IMR-90 (cell line): Measurements from ENCODE around the gene IL31RA. TPM values are rescaled to one million over a fixed set of nuclear protein-coding genes. Genes with fewer than 3 reads are reported as not detected.

Experiments used
- ATAC-seq: fragments of 200-7000 bp; cut with Tn5 transposase; 2 replicates; pipeline ENCODE4 v1.9.1; 2020; ENCODE audit warnings: low read depth, mild to moderate bottlenecking, moderate library complexity
- BruUV-seq: library from RNA; stranded (reverse); fragments of 400-500 nt; replicated peaks from 2 replicates; lab custom pipeline; 2021; lab: Mats Ljungman, UMichigan
- CTCF ChIA-PET: fragments of 300-600 bp; formaldehyde crosslinking; extraction: SDS; loops from one replicate; lab custom pipeline; 2021; ENCODE audit warnings: antibody characterized with exemption; lab: Yijun Ruan, JAX
- POLR2A ChIA-PET: fragments of 300-600 bp; sonication (Branson Sonifier 250); formaldehyde crosslinking; loops from one replicate; lab custom pipeline; 2022; ENCODE audit warnings: antibody characterized with exemption; ENCODE audit not compliant: unreplicated experiment; lab: Charles Lee
- DNase-seq: peaks from one replicate; pipeline ENCODE4 v3.0.0; 2013
- H2AFZ ChIP-seq: replicated peaks from 2 replicates; pipeline ENCODE3; 2013; ENCODE audit warnings: low read length, mild to moderate bottlenecking; ENCODE audit not compliant: poor library complexity
- H2AK5ac ChIP-seq: 2 replicates; pipeline ENCODE4 v1.6.1; 2013; ENCODE audit warnings: low read depth, low read length, inconsistent platforms
- H2AK9ac ChIP-seq: replicated peaks from 2 replicates; pipeline ENCODE3; 2013; ENCODE audit warnings: mild to moderate bottlenecking, low read depth, low read length, moderate library complexity; ENCODE audit not compliant: poor library complexity
- H2BK120ac ChIP-seq: 2 replicates; pipeline ENCODE4 v1.6.1; 2013; ENCODE audit warnings: low read depth, low read length, inconsistent platforms
- H2BK15ac ChIP-seq: 3 replicates; pipeline ENCODE4 v1.6.1; 2013; ENCODE audit warnings: low read depth, low read length, inconsistent platforms
- H2BK20ac ChIP-seq: 2 replicates; pipeline ENCODE4 v1.6.1; 2013; ENCODE audit warnings: low read depth, mild to moderate bottlenecking, inconsistent platforms, low read length, moderate library complexity
- H2BK5ac ChIP-seq: 2 replicates; pipeline ENCODE4 v1.6.1; 2013; ENCODE audit warnings: mild to moderate bottlenecking, low read depth, low read length, inconsistent platforms; ENCODE audit not compliant: poor library complexity, severe bottlenecking
- H3K14ac ChIP-seq: replicated peaks from 2 replicates; pipeline ENCODE4 v1.6.1; 2013; ENCODE audit warnings: low read depth, low read length, inconsistent platforms
- H3K18ac ChIP-seq: 2 replicates; pipeline ENCODE4 v1.6.1; 2013; ENCODE audit warnings: low read depth, low read length, control low read depth
- H3K23ac ChIP-seq: 2 replicates; pipeline ENCODE4 v1.6.1; 2013; ENCODE audit warnings: low read depth, low read length, inconsistent platforms
- H3K27ac ChIP-seq: 2 replicates; pipeline ENCODE4 v1.5.1; 2013; ENCODE audit warnings: mild to moderate bottlenecking, control low read depth, low read length; ENCODE audit not compliant: insufficient read depth
- H3K27me3 ChIP-seq: 2 replicates; pipeline ENCODE4 v1.6.1; 2013; ENCODE audit warnings: low read length; ENCODE audit not compliant: control insufficient read depth, insufficient read depth
- H3K36me3 ChIP-seq: 2 replicates; pipeline ENCODE4 v1.6.1; 2013; ENCODE audit warnings: low read length, mixed read lengths; ENCODE audit not compliant: control insufficient read depth, insufficient read depth
- H3K4ac ChIP-seq: 2 replicates; pipeline ENCODE4 v1.6.1; 2013; ENCODE audit warnings: low read depth, low read length, inconsistent platforms
- H3K4me1 ChIP-seq: 2 replicates; pipeline ENCODE4 v1.6.1; 2013; ENCODE audit warnings: low read length, mixed read lengths; ENCODE audit not compliant: control insufficient read depth, insufficient read depth
- H3K4me2 ChIP-seq: 2 replicates; pipeline ENCODE4 v1.6.1; 2013; ENCODE audit warnings: low read depth, mild to moderate bottlenecking, control low read depth, low read length, moderate library complexity
- H3K4me3 ChIP-seq: 2 replicates; pipeline ENCODE4 v1.5.1; 2013; ENCODE audit warnings: low read depth, mild to moderate bottlenecking, control low read depth, low read length, moderate library complexity; ENCODE audit not compliant: insufficient read depth
- H3K56ac ChIP-seq: 2 replicates; pipeline ENCODE4 v1.6.1; 2013; ENCODE audit warnings: low read length, inconsistent platforms; ENCODE audit not compliant: insufficient read depth; ENCODE audit errors: extremely low read depth
- H3K79me1 ChIP-seq, 2 experiments: 2 replicates each; pipeline ENCODE4 v1.6.1; 2013; ENCODE audit warnings: low read length in 2 of 2, inconsistent platforms in 1 of 2, low read depth in 1 of 2
- H3K9ac ChIP-seq: 2 replicates; pipeline ENCODE4 v1.6.1; 2013; ENCODE audit warnings: low read depth, low read length, control low read depth
- H3K9me1 ChIP-seq: 2 replicates; pipeline ENCODE4 v1.6.1; 2013; ENCODE audit warnings: low read length, inconsistent platforms; ENCODE audit not compliant: insufficient read depth
- H3K9me3 ChIP-seq: 2 replicates; pipeline ENCODE4 v1.6.1; 2013; ENCODE audit warnings: low read length; ENCODE audit not compliant: control insufficient read depth, insufficient read depth
- H4K20me1 ChIP-seq: 2 replicates; pipeline ENCODE4 v1.6.1; 2013; ENCODE audit warnings: low read length, inconsistent platforms; ENCODE audit not compliant: insufficient read depth
- H4K5ac ChIP-seq: 2 replicates; pipeline ENCODE4 v1.6.1; 2013; ENCODE audit warnings: mild to moderate bottlenecking, low read depth, low read length, control low read depth
- H4K8ac ChIP-seq, 2 experiments: 2 replicates each; pipeline ENCODE4 v1.6.1; 2013; ENCODE audit warnings: low read depth in 2 of 2, low read length in 2 of 2, control low read depth in 1 of 2, inconsistent platforms in 1 of 2
- H4K91ac ChIP-seq: 2 replicates; pipeline ENCODE4 v1.6.1; 2013; ENCODE audit warnings: low read depth, low read length, inconsistent platforms; ENCODE audit not compliant: insufficient read depth
- MAFK ChIP-seq: IDR thresholded peaks from 2 replicates; pipeline ENCODE4 v1.6.1; 2012; ENCODE audit warnings: low read depth, low read length, improper control_type of control experiment
- POLR2A ChIP-seq: IDR thresholded peaks from 2 replicates; pipeline ENCODE4 v1.6.1; 2012; ENCODE audit warnings: mild to moderate bottlenecking, low read depth, low read length
- RFX5 ChIP-seq: IDR thresholded peaks from 2 replicates; pipeline ENCODE4 v1.8.0; 2012; ENCODE audit warnings: low read depth, mild to moderate bottlenecking, low read length, moderate library complexity
- SMC3 ChIP-seq: fragments of 150-350 bp; IDR thresholded peaks from 2 replicates; pipeline ENCODE4 v1.6.1; 2016; ENCODE audit warnings: low read depth, mild to moderate bottlenecking, antibody characterized with exemption, low read length, moderate library complexity
- whole genome bisulfite sequencing, 2 experiments: methylation state at CpG; one replicate each; pipeline versions ENCODE4 v1.1.5 to v1.1.7; 2013; ENCODE audit warnings: missing lambda C conversion rate in 2 of 2; ENCODE audit not compliant: insufficient read length in 1 of 2; ENCODE audit errors: extremely low coverage in 2 of 2; 5-methylcytosine and 5-hydroxymethylcytosine counted together
- dilution Hi-C: fragments of 300-500 bp; cut with HindIII; formaldehyde crosslinking; loops from one replicate; pipeline ENCODE4 v1.14.3; 2018; ENCODE audit warnings: low sequenced_read_pairs; ENCODE audit not compliant: unreplicated experiment
- in situ Hi-C: fragments of 300-500 bp; cut with MboI; formaldehyde crosslinking; loops from 3 replicates; pipeline ENCODE4 v1.14.3; 2019; ENCODE audit warnings: low sequenced_read_pairs, inconsistent platforms, mixed read lengths
- intact Hi-C: fragments of 100-400 bp; cut with micrococcal nuclease; formaldehyde crosslinking; loops from 2 replicates; pipeline ENCODE4 v1.10.0; 2022
- polyA plus RNA-seq, 3 experiments: library from polyadenylated mRNA; depleted of rRNA; stranded (reverse); fragments of >200 nt; gene quantifications; 2 replicates each; pipeline ENCODE4 v1.2.3, GENCODE V29; 2012; ENCODE audit warnings: low replicate concordance in 1 of 3
- total RNA-seq: library from RNA; depleted of rRNA; stranded (reverse); fragments of >200 nt; gene quantifications from 2 replicates; pipeline ENCODE4 v1.2.3, GENCODE V29; 2012
- TF ChIP-seq, protein P1 (sequence below): conservative IDR thresholded peaks from 2 replicates; pipeline ENCODE4 v1.5.1; 2012; ENCODE audit warnings: mild to moderate bottlenecking, low read depth, low read length, improper control_type of control experiment

Gene IL31RA
- total and polyA plus RNA-seq, 2 of the 4 experiments (the other 2 are of a cell fraction): 0.39 to 0.90 TPM

DNA sequence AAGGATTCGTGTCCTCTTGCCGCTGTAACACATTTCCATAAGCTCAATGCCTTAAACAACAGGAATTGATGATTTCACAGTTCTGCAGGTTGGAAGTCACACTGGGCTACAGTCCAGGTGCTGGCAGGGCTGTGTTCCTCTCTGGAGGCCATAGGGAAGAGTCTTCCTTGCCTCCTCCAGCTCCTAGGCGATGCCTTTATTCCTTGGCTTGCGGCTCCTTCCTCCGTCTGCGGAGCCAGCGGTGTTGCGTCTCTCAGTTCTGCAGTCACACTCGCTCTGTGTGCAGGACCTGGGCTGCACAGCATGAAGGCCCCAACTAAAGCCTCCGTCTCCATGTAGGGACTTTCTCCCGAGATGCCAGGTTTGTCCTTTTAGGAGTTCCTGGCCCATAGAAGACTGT, 73.6 kb downstream of the IL31RA start:
- Histone ChIP-seq H2BK120ac (no peak overlapping the region), H3K27ac (no peak overlapping the region), H3K27me3 (no peaks in the 10 kb centered on the region), H3K4me1 (peaks cover 2% of the 10 kb centered on the region; the same call in 1 of the 2 replicates), H2AFZ (no peak overlapping the region), H2BK15ac (no peak overlapping the region), H2BK5ac (no peak overlapping the region), H2AK9ac (no peak overlapping the region), H2AK5ac (no peak overlapping the region), H3K23ac (no peak overlapping the region), H4K20me1 (no peaks in the 10 kb centered on the region), H3K18ac (no peak overlapping the region), H3K9me3 (no peaks in the 10 kb centered on the region), H3K4me3 (no peak overlapping the region), H4K8ac (no peak overlapping the region), H2BK20ac (no peak overlapping the region), H4K5ac (no peak overlapping the region), H4K91ac (no peak overlapping the region), H3K14ac (no peak overlapping the region), H3K4me2 (no peak overlapping the region), H3K9me1 (no peaks in the 10 kb centered on the region; the same call in 1 of the 2 replicates), H3K56ac (no peak overlapping the region), H3K9ac (no peak overlapping the region), H3K36me3 (no peaks in the 10 kb centered on the region), H3K4ac (no peak overlapping the region), H3K79me1 (no peaks in the 10 kb centered on the region)
- BruUV-seq: no TSS peak
- ChIA-PET CTCF (no interaction called here), POLR2A (no interaction called here)
- no peak for ATAC-seq
- intact Hi-C loops (loop anchor here (5.0 kb wide), 2 partner anchors 212 to 517 kb away; partner anchors contain the start of gene SLC38A9), dilution Hi-C loops (no loop called here), in situ Hi-C loops (loop anchor here (25.0 kb wide), 1 partner anchor 587 kb away; no protein-coding TSS in a partner anchor)
- 100% methylated on average over 2 of the region's 11 CpGs; no CpG with 5 or more reads in 1 of the 2 experiments for WGBS, 2 experiments
- no peak for DNase-seq
- TF ChIP-seq, protein P1, sequence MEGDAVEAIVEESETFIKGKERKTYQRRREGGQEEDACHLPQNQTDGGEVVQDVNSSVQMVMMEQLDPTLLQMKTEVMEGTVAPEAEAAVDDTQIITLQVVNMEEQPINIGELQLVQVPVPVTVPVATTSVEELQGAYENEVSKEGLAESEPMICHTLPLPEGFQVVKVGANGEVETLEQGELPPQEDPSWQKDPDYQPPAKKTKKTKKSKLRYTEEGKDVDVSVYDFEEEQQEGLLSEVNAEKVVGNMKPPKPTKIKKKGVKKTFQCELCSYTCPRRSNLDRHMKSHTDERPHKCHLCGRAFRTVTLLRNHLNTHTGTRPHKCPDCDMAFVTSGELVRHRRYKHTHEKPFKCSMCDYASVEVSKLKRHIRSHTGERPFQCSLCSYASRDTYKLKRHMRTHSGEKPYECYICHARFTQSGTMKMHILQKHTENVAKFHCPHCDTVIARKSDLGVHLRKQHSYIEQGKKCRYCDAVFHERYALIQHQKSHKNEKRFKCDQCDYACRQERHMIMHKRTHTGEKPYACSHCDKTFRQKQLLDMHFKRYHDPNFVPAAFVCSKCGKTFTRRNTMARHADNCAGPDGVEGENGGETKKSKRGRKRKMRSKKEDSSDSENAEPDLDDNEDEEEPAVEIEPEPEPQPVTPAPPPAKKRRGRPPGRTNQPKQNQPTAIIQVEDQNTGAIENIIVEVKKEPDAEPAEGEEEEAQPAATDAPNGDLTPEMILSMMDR: no peak
- no peak for TF ChIP-seq RFX5
- TF ChIP-seq MAFK: no peak
- TF ChIP-seq POLR2A: no peak
- no peak for TF ChIP-seq SMC3
